Measurements from ENCODE around the gene SPATA19.

- TF ChIP-seq ZNF565 (CRISPR knock-in tag; conservative IDR thresholded peaks at IDR 0.05; ENCODE audit: low read depth), result no peak
- TF ChIP-seq, protein P1, sequence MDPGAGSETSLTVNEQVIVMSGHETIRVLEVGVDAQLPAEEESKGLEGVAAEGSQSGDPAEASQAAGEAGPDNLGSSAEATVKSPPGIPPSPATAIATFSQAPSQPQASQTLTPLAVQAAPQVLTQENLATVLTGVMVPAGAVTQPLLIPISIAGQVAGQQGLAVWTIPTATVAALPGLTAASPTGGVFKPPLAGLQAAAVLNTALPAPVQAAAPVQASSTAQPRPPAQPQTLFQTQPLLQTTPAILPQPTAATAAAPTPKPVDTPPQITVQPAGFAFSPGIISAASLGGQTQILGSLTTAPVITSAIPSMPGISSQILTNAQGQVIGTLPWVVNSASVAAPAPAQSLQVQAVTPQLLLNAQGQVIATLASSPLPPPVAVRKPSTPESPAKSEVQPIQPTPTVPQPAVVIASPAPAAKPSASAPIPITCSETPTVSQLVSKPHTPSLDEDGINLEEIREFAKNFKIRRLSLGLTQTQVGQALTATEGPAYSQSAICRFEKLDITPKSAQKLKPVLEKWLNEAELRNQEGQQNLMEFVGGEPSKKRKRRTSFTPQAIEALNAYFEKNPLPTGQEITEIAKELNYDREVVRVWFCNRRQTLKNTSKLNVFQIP (CRISPR knock-in tag; IDR thresholded peaks at IDR 0.05; ENCODE audit: borderline replicate concordance, low read depth), result no peak
- TF ChIP-seq ARNTL (CRISPR knock-in tag; IDR thresholded peaks at IDR 0.05; ENCODE audit: borderline replicate concordance, low read depth), result no peak
- TF ChIP-seq ZFP3 (CRISPR knock-in tag; IDR thresholded peaks at IDR 0.05), result no peak
- no peak for TF ChIP-seq GLIS3 (CRISPR knock-in tag; IDR thresholded peaks at IDR 0.05)
- TF ChIP-seq CREB5 (CRISPR knock-in tag; IDR thresholded peaks at IDR 0.05; ENCODE audit: low read depth), result no peak
- TF ChIP-seq ISL1 (CRISPR knock-in tag; IDR thresholded peaks at IDR 0.05), result no peak
- no peak for TF ChIP-seq ESRRG (CRISPR knock-in tag; IDR thresholded peaks at IDR 0.05)
- no peak for TF ChIP-seq ZNF8 (CRISPR knock-in tag; IDR thresholded peaks at IDR 0.05)
- no peak for TF ChIP-seq BACH2 (CRISPR knock-in tag; IDR thresholded peaks at IDR 0.05; ENCODE audit: borderline replicate concordance)
- TF ChIP-seq TSHZ2 (CRISPR knock-in tag; IDR thresholded peaks at IDR 0.05), result no peak
These were observed 14.8 kb upstream of the SPATA19 start for GRCh38 chr11:133860151-133860550.
